ENCODE results near the gene KCNH1. TPM values are rescaled to one million over a fixed set of nuclear protein-coding genes. Genes with fewer than 3 reads are reported as not detected.
A peak's percentile ranks its signal among the peaks of the same experiment; 100 is the strongest.
"Not testable (repeated sequence)": the region's sequence is repeated elsewhere in the genome, so short reads cannot be mapped to it uniquely, and the experiment has no call there.

KCNH1 gene
- total RNA-seq, 1 donor from 2014 or later, result not detected

GRCh38 chr1:210949940-210950546 lies 183.9 kb downstream of the KCNH1 start:
- peak; percentile 19 for DNase-seq (ENCODE audit: low spot score)
- H3K4me1 Mint-ChIP-seq (ENCODE audit: low read depth); H3K27me3 Mint-ChIP-seq (ENCODE audit: insufficient read depth); H3K27ac Mint-ChIP-seq; H3K9me3 Mint-ChIP-seq; H3K4me3 Mint-ChIP-seq; H3K36me3 Mint-ChIP-seq (ENCODE audit: low read depth): not testable (repeated sequence)
- intact Hi-C loops (cut with micrococcal nuclease), result loop anchor here (1.0 kb wide), 1 partner anchor 502 kb away; no protein-coding TSS in a partner anchor

- Mint-ChIP-seq H3K27ac (no peak overlapping the region), H3K4me1 (ENCODE audit: low read depth) (no peaks in the 10 kb centered on the region), H3K4me3 (no peak overlapping the region), H3K36me3 (ENCODE audit: low read depth) (no peaks in the 10 kb centered on the region), H3K9me3 (no peaks in the 10 kb centered on the region), H3K27me3 (ENCODE audit: insufficient read depth) (peaks cover 3% of the 10 kb centered on the region)
- intact Hi-C loops (cut with micrococcal nuclease), result no loop called here
- DNase-seq (ENCODE audit: low spot score), result no peak
Measured at GRCh38 chr1:210949489-210949888, 184.5 kb downstream of the KCNH1 start.

GRCh38 chr1:210949039-210949438 lies 184.9 kb downstream of the KCNH1 start:
- Mint-ChIP-seq H3K9me3 (no peaks in the 10 kb centered on the region), H3K4me3 (no peak overlapping the region), H3K27me3 (ENCODE audit: insufficient read depth) (peaks cover 3% of the 10 kb centered on the region), H3K27ac (peak overlapping the region; percentile 23), H3K36me3 (ENCODE audit: low read depth) (no peaks in the 10 kb centered on the region), H3K4me1 (ENCODE audit: low read depth) (no peaks in the 10 kb centered on the region)
- intact Hi-C loops (cut with micrococcal nuclease), result no loop called here
- DNase-seq (ENCODE audit: low spot score), result no peak

GRCh38 chr1:210944252-210944651 lies 189.7 kb downstream of the KCNH1 start:
- peaks cover 3% of the 10 kb centered on the region for H3K27me3 Mint-ChIP-seq (ENCODE audit: insufficient read depth)
- H3K9me3 Mint-ChIP-seq, result no peaks in the 10 kb centered on the region
- intact Hi-C loops (cut with micrococcal nuclease), result no loop called here
- H3K36me3 Mint-ChIP-seq (ENCODE audit: low read depth), result no peaks in the 10 kb centered on the region
- no peak overlapping the region for H3K27ac Mint-ChIP-seq
- DNase-seq (ENCODE audit: low spot score), result no peak
- no peak overlapping the region for H3K4me3 Mint-ChIP-seq
- H3K4me1 Mint-ChIP-seq (ENCODE audit: low read depth), result peaks cover 6% of the 10 kb centered on the region

GRCh38 chr1:210942513-210942912 lies 191.4 kb downstream of the KCNH1 start:
- H3K4me1 Mint-ChIP-seq (ENCODE audit: low read depth), result peaks cover 6% of the 10 kb centered on the region
- H3K27ac Mint-ChIP-seq, result no peak overlapping the region
- intact Hi-C loops (cut with micrococcal nuclease), result no loop called here
- H3K9me3 Mint-ChIP-seq, result no peaks in the 10 kb centered on the region
- no peaks in the 10 kb centered on the region for H3K27me3 Mint-ChIP-seq (ENCODE audit: insufficient read depth)
- H3K36me3 Mint-ChIP-seq (ENCODE audit: low read depth), result no peaks in the 10 kb centered on the region
- no peak for DNase-seq (ENCODE audit: low spot score)
- H3K4me3 Mint-ChIP-seq, result no peak overlapping the region

GRCh38 chr1:210940081-210940617 lies 193.8 kb downstream of the KCNH1 start:
- intact Hi-C loops (cut with micrococcal nuclease), result no loop called here
- no peaks in the 10 kb centered on the region for H3K9me3 Mint-ChIP-seq
- no peak overlapping the region for H3K4me3 Mint-ChIP-seq

GRCh38 chr1:210938416-210938925 lies 195.5 kb downstream of the KCNH1 start:
- Mint-ChIP-seq H3K4me1 (ENCODE audit: low read depth) (peaks cover 6% of the 10 kb centered on the region), H3K36me3 (ENCODE audit: low read depth) (no peaks in the 10 kb centered on the region), H3K27me3 (ENCODE audit: insufficient read depth) (no peaks in the 10 kb centered on the region), H3K9me3 (no peaks in the 10 kb centered on the region), H3K27ac (no peak overlapping the region), H3K4me3 (no peak overlapping the region)
- intact Hi-C loops (cut with micrococcal nuclease), result no loop called here
- DNase-seq (ENCODE audit: low spot score), result no peak

More at GRCh38 chr1:210940081-210940617, 193.8 kb downstream of the KCNH1 start:
- no peaks in the 10 kb centered on the region for H3K36me3 Mint-ChIP-seq (ENCODE audit: low read depth)
- no peak overlapping the region for H3K27ac Mint-ChIP-seq
- no peaks in the 10 kb centered on the region for H3K27me3 Mint-ChIP-seq (ENCODE audit: insufficient read depth)
- DNase-seq (ENCODE audit: low spot score), result no peak
- peaks cover 6% of the 10 kb centered on the region for H3K4me1 Mint-ChIP-seq (ENCODE audit: low read depth)

GRCh38 chr1:210937846-210938245 lies 196.1 kb downstream of the KCNH1 start:
- H3K9me3 Mint-ChIP-seq, result no peaks in the 10 kb centered on the region
- intact Hi-C loops (cut with micrococcal nuclease), result no loop called here
- no peaks in the 10 kb centered on the region for H3K36me3 Mint-ChIP-seq (ENCODE audit: low read depth)
- H3K27me3 Mint-ChIP-seq (ENCODE audit: insufficient read depth), result no peaks in the 10 kb centered on the region
- DNase-seq (ENCODE audit: low spot score), result no peak
- peaks cover 6% of the 10 kb centered on the region for H3K4me1 Mint-ChIP-seq (ENCODE audit: low read depth)
- no peak overlapping the region for H3K27ac Mint-ChIP-seq
- H3K4me3 Mint-ChIP-seq, result no peak overlapping the region

GRCh38 chr1:210935905-210936304 lies 198.0 kb downstream of the KCNH1 start:
- intact Hi-C loops (cut with micrococcal nuclease), result no loop called here
- no peaks in the 10 kb centered on the region for H3K27me3 Mint-ChIP-seq (ENCODE audit: insufficient read depth)
- no peak overlapping the region for H3K4me3 Mint-ChIP-seq
- H3K9me3 Mint-ChIP-seq, result peaks cover 6% of the 10 kb centered on the region
- no peak overlapping the region for H3K27ac Mint-ChIP-seq
- DNase-seq (ENCODE audit: low spot score), result no peak
- H3K36me3 Mint-ChIP-seq (ENCODE audit: low read depth), result no peaks in the 10 kb centered on the region
- H3K4me1 Mint-ChIP-seq (ENCODE audit: low read depth), result peaks cover 6% of the 10 kb centered on the region

- Mint-ChIP-seq H3K27ac (no peak overlapping the region), H3K27me3 (ENCODE audit: insufficient read depth) (no peaks in the 10 kb centered on the region), H3K4me1 (ENCODE audit: low read depth) (no peaks in the 10 kb centered on the region)
Measured at GRCh38 chr1:210932104-210932503, 201.8 kb downstream of the KCNH1 start.

GRCh38 chr1:210922666-210923065 lies 211.3 kb downstream of the KCNH1 start:
- H3K4me1 Mint-ChIP-seq (ENCODE audit: low read depth), result no peaks in the 10 kb centered on the region
- no peaks in the 10 kb centered on the region for H3K36me3 Mint-ChIP-seq (ENCODE audit: low read depth)
- DNase-seq (ENCODE audit: low spot score), result no peak
- H3K4me3 Mint-ChIP-seq, result no peak overlapping the region
- H3K27ac Mint-ChIP-seq, result no peak overlapping the region
- no peaks in the 10 kb centered on the region for H3K9me3 Mint-ChIP-seq
- peaks cover 4% of the 10 kb centered on the region for H3K27me3 Mint-ChIP-seq (ENCODE audit: insufficient read depth)
- intact Hi-C loops (cut with micrococcal nuclease), result no loop called here

More at GRCh38 chr1:210932104-210932503, 201.8 kb downstream of the KCNH1 start:
- no peaks in the 10 kb centered on the region for H3K36me3 Mint-ChIP-seq (ENCODE audit: low read depth)
- no peak overlapping the region for H3K4me3 Mint-ChIP-seq
- intact Hi-C loops (cut with micrococcal nuclease), result no loop called here
- H3K9me3 Mint-ChIP-seq, result peaks cover 6% of the 10 kb centered on the region
- DNase-seq (ENCODE audit: low spot score), result no peak

GRCh38 chr1:210920716-210921694 lies 212.9 kb downstream of the KCNH1 start:
- H3K9me3 Mint-ChIP-seq, result no peaks in the 10 kb centered on the region
- no peak for DNase-seq (ENCODE audit: low spot score)
- no peak overlapping the region for H3K27ac Mint-ChIP-seq
- H3K4me1 Mint-ChIP-seq (ENCODE audit: low read depth), result no peaks in the 10 kb centered on the region
- no peak overlapping the region for H3K4me3 Mint-ChIP-seq
- no peaks in the 10 kb centered on the region for H3K36me3 Mint-ChIP-seq (ENCODE audit: low read depth)
- intact Hi-C loops (cut with micrococcal nuclease), result no loop called here
- H3K27me3 Mint-ChIP-seq (ENCODE audit: insufficient read depth), result peaks cover 8% of the 10 kb centered on the region

GRCh38 chr1:210920258-210920657 lies 213.7 kb downstream of the KCNH1 start:
- Mint-ChIP-seq H3K4me3 (no peak overlapping the region), H3K27me3 (ENCODE audit: insufficient read depth) (peaks cover 9% of the 10 kb centered on the region), H3K9me3 (no peaks in the 10 kb centered on the region), H3K4me1 (ENCODE audit: low read depth) (no peaks in the 10 kb centered on the region), H3K27ac (no peak overlapping the region), H3K36me3 (ENCODE audit: low read depth) (no peaks in the 10 kb centered on the region)
- intact Hi-C loops (cut with micrococcal nuclease), result no loop called here
- no peak for DNase-seq (ENCODE audit: low spot score)
